Tibial nerve (tissue), 4 donors: Measurements from ENCODE around the gene SCN8A. TPM values are rescaled to one million over a fixed set of nuclear protein-coding genes. Genes with fewer than 3 reads are reported as not detected.

Source experiments
- DNase-seq, 2 donors: peaks; one replicate each; pipeline ENCODE4 v3.0.0-alpha.2; 2019; ENCODE audit warnings: low spot score in 2 of 2
- H3K27ac ChIP-seq, 4 donors: fragments of 200-600 bp; sonication (generic) in 3 of 4; one replicate each; pipeline ENCODE4 v1.5.1; 2017 to 2019; ENCODE audit warnings: mild to moderate bottlenecking in 1 of 4
- H3K27me3 ChIP-seq, 2 donors: fragments of 200-600 bp; sonication (generic) in 1 of 2; one replicate each; pipeline versions ENCODE4 v1.5.1 to v1.6.0; 2017 to 2019
- H3K36me3 ChIP-seq, 3 donors: fragments of 200-600 bp; sonication (generic); one replicate each; pipeline ENCODE4 v1.5.1; 2018 to 2019
- H3K4me1 ChIP-seq, 4 donors: fragments of 200-600 bp; sonication (generic) in 3 of 4; one replicate each; pipeline ENCODE4 v1.5.1; 2017 to 2019
- H3K4me3 ChIP-seq, 4 donors: fragments of 200-600 bp; sonication (generic) in 3 of 4; one replicate each; pipeline ENCODE4 v1.5.1; 2017 to 2019; ENCODE audit warnings: mild to moderate bottlenecking in 1 of 4, moderate library complexity in 1 of 4
- H3K9me3 ChIP-seq, 4 donors: fragments of 200-600 bp; sonication (generic) in 3 of 4; one replicate each; pipeline ENCODE4 v1.5.1; 2017 to 2019
- CTCF ChIP-seq, 5 experiments: fragments of 200-600 bp in 3 of 5; fragments of 450-650 bp in 2 of 5; sonication (generic) in 3 of 5; IDR thresholded peaks; one replicate each; pipeline ENCODE4 v1.5.1; 2016 to 2019; ENCODE audit warnings: antibody characterized with exemption in 5 of 5, mild to moderate bottlenecking in 3 of 5, moderate library complexity in 2 of 5
- EP300 ChIP-seq, 2 donors: sonication (generic); formaldehyde crosslinking; IDR thresholded peaks; one replicate each; pipeline ENCODE4 v1.6.1; 2017; ENCODE audit warnings: antibody characterized with exemption in 2 of 2, mild to moderate bottlenecking in 1 of 2
- POLR2A ChIP-seq, 2 donors: fragments of 450-650 bp; IDR thresholded peaks; one replicate each; pipeline ENCODE4 v1.6.1; 2017; ENCODE audit warnings: antibody characterized with exemption in 2 of 2, mild to moderate bottlenecking in 2 of 2, moderate library complexity in 2 of 2
- WGBS, 2 donors: methylation state at CpG; one replicate each; pipeline ENCODE4 v1.1.5; 2018; 5-methylcytosine and 5-hydroxymethylcytosine counted together
- total RNA-seq, 4 donors: library from RNA; depleted of rRNA; stranded (reverse); fragments of >200 nt; gene quantifications; one replicate each; pipeline ENCODE4 v1.1.0, GENCODE V29; 2016

Gene SCN8A
- total RNA-seq, 4 donors from 2014 or later = 0.21 to 3.3 (median 0.50) TPM

- Histone ChIP-seq H3K27me3 (no peaks in the 10 kb centered on the region), H3K27ac (no peak overlapping the region), H3K4me1 (no peaks in the 10 kb centered on the region), H3K4me3 (no peak overlapping the region), H3K36me3 (no peaks in the 10 kb centered on the region), H3K9me3 (no peaks in the 10 kb centered on the region)
- no peak for DNase-seq
- 83 to 90% methylated on average over 3 of the region's 3 CpGs for WGBS, 2 donors
- TF ChIP-seq EP300 (IDR thresholded peaks at IDR 0.05) (no peak), POLR2A (IDR thresholded peaks at IDR 0.05) (no peak), CTCF (IDR thresholded peaks at IDR 0.05) (no peak)
Observed at GRCh38 chr12:51626115-51626514, 35.1 kb downstream of the SCN8A start.

GRCh38 chr12:51626629-51627028, 35.6 kb downstream of the SCN8A start:
- Histone ChIP-seq H3K36me3 (no peaks in the 10 kb centered on the region), H3K4me1 (no peaks in the 10 kb centered on the region), H3K9me3 (no peaks in the 10 kb centered on the region), H3K27me3 (no peaks in the 10 kb centered on the region), H3K27ac (no peak overlapping the region), H3K4me3 (no peak overlapping the region)
- TF ChIP-seq POLR2A (IDR thresholded peaks at IDR 0.05) = no peak
- no peak for TF ChIP-seq CTCF (IDR thresholded peaks at IDR 0.05)
- TF ChIP-seq EP300 (IDR thresholded peaks at IDR 0.05) = no peak
- DNase-seq = no peak

GRCh38 chr12:51630256-51630880, 39.3 kb downstream of the SCN8A start:
- Histone ChIP-seq H3K27ac (no peak overlapping the region), H3K4me1 (no peaks in the 10 kb centered on the region), H3K27me3 (no peaks in the 10 kb centered on the region), H3K36me3 (no peaks in the 10 kb centered on the region), H3K9me3 (no peaks in the 10 kb centered on the region), H3K4me3 (no peak overlapping the region)
- DNase-seq = no peak
- no peak for TF ChIP-seq POLR2A (IDR thresholded peaks at IDR 0.05)
- TF ChIP-seq EP300 (IDR thresholded peaks at IDR 0.05) = no peak
- TF ChIP-seq CTCF (IDR thresholded peaks at IDR 0.05) = no peak
- WGBS, 2 donors = 86% methylated on average over 7 of the region's 7 CpGs

- no peak for DNase-seq
- no peaks in the 10 kb centered on the region for H3K27me3 ChIP-seq
- no peak overlapping the region for H3K27ac ChIP-seq
- WGBS, 2 donors = 59 to 64% methylated on average over 3 of the region's 3 CpGs
- no peaks in the 10 kb centered on the region for H3K36me3 ChIP-seq
- H3K4me3 ChIP-seq = no peak overlapping the region
- no peaks in the 10 kb centered on the region for H3K9me3 ChIP-seq
- TF ChIP-seq POLR2A (IDR thresholded peaks at IDR 0.05) = no peak
- TF ChIP-seq EP300 (IDR thresholded peaks at IDR 0.05) = no peak
- no peak for TF ChIP-seq CTCF (IDR thresholded peaks at IDR 0.05)
- H3K4me1 ChIP-seq = no peaks in the 10 kb centered on the region
Observed at GRCh38 chr12:51630986-51631385, 40.0 kb downstream of the SCN8A start.

- H3K4me1 ChIP-seq = no peaks in the 10 kb centered on the region
- H3K36me3 ChIP-seq = no peaks in the 10 kb centered on the region
- no peak for DNase-seq
- H3K4me3 ChIP-seq = no peak overlapping the region
- no peak overlapping the region for H3K27ac ChIP-seq
- TF ChIP-seq CTCF (IDR thresholded peaks at IDR 0.05) = no peak
- TF ChIP-seq EP300 (IDR thresholded peaks at IDR 0.05) = no peak
- no peak for TF ChIP-seq POLR2A (IDR thresholded peaks at IDR 0.05)
- 57 to 81% methylated on average over 1 of the region's 1 CpG for WGBS, 2 donors
- peaks cover 0 to 5% (median 0%) of the 10 kb centered on the region in 4 donors for H3K9me3 ChIP-seq
- no peaks in the 10 kb centered on the region for H3K27me3 ChIP-seq
Observed at GRCh38 chr12:51631591-51631990, 40.6 kb downstream of the SCN8A start.
